Osteoblast (primary cell): ENCODE results near the gene CP. TPM values are rescaled to one million over a fixed set of nuclear protein-coding genes. Genes with fewer than 3 reads are reported as not detected.

ENCODE experiments used
- DNase-seq: peaks from one replicate; pipeline ENCODE4 v3.0.0; 2011; ENCODE audit warnings: low spot score, mixed read lengths; ENCODE audit not compliant: insufficient read length; ENCODE audit errors: missing footprints
- H2AFZ ChIP-seq: 2 replicates; pipeline ENCODE4 v1.6.0; 2011; ENCODE audit warnings: mild to moderate bottlenecking, low read length
- H3K27ac ChIP-seq: 2 replicates; pipeline ENCODE4 v1.5.1; 2011; ENCODE audit warnings: mild to moderate bottlenecking, low read depth, low read length, moderate library complexity
- H3K27me3 ChIP-seq: 2 replicates; pipeline ENCODE4 v1.6.0; 2012; ENCODE audit warnings: mild to moderate bottlenecking, control low read depth, inconsistent platforms, low read length, moderate library complexity; ENCODE audit not compliant: insufficient read depth
- H3K36me3 ChIP-seq: 2 replicates; pipeline ENCODE4 v1.5.1; 2011; ENCODE audit warnings: mild to moderate bottlenecking, low read length, control low read depth, moderate library complexity; ENCODE audit not compliant: insufficient read depth
- H3K4me1 ChIP-seq: 2 replicates; pipeline ENCODE4 v1.5.1; 2011; ENCODE audit warnings: mild to moderate bottlenecking, low read length, control low read depth, moderate library complexity; ENCODE audit not compliant: insufficient read depth
- H3K4me2 ChIP-seq: 2 replicates; pipeline ENCODE4 v1.6.0; 2011; ENCODE audit warnings: mild to moderate bottlenecking, low read length; ENCODE audit not compliant: insufficient read depth
- H3K4me3 ChIP-seq: fragments of 200-600 bp; sonication (generic); 3 replicates; pipeline ENCODE4 v1.5.1; 2012; ENCODE audit warnings: mild to moderate bottlenecking, low read length, inconsistent platforms; ENCODE audit not compliant: insufficient read depth
- H3K79me2 ChIP-seq: 2 replicates; pipeline ENCODE4 v1.6.0; 2012; ENCODE audit warnings: mild to moderate bottlenecking, low read length, control low read depth, inconsistent platforms; ENCODE audit not compliant: insufficient read depth
- H3K9me3 ChIP-seq: 2 replicates; pipeline ENCODE4 v1.5.1; 2011; ENCODE audit warnings: low read depth, low read length, control low read depth
- H4K20me1 ChIP-seq: 2 replicates; pipeline ENCODE4 v1.6.0; 2012; ENCODE audit warnings: mild to moderate bottlenecking, low read length, control low read depth; ENCODE audit not compliant: insufficient read depth
- total RNA-seq: library from RNA; depleted of rRNA; stranded (reverse); fragments of >200 nt; gene quantifications from 2 replicates; pipeline ENCODE4 v1.2.3, GENCODE V29; 2012
- TF ChIP-seq, protein P1 (sequence below): IDR thresholded peaks from 2 replicates; pipeline ENCODE4 v1.5.1; 2011; ENCODE audit warnings: mild to moderate bottlenecking, low read depth, low read length, moderate library complexity; ENCODE audit errors: extremely low read depth

The CP gene
- total RNA-seq, 1 donor = 1.4 TPM

DNA sequence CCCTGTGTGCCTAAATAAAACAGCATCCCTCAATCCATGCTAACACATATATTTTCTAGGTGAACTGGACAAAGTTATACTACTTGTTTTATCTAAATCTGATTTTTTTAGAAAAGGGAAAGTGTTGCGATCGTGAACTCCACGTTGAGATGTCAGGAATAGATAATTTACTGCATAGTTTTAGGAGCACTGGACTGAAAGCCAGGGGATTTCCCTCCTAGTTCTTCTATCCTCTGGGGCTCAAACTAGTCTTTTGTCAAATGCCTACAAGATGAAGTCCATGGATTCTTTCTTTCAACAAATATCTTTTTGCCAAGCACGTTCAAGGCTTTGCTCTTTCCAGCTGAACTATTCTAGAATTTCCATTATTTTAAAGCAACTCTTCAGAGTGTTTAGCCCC, 92.8 kb downstream of the CP start:
- TF ChIP-seq, protein P1, sequence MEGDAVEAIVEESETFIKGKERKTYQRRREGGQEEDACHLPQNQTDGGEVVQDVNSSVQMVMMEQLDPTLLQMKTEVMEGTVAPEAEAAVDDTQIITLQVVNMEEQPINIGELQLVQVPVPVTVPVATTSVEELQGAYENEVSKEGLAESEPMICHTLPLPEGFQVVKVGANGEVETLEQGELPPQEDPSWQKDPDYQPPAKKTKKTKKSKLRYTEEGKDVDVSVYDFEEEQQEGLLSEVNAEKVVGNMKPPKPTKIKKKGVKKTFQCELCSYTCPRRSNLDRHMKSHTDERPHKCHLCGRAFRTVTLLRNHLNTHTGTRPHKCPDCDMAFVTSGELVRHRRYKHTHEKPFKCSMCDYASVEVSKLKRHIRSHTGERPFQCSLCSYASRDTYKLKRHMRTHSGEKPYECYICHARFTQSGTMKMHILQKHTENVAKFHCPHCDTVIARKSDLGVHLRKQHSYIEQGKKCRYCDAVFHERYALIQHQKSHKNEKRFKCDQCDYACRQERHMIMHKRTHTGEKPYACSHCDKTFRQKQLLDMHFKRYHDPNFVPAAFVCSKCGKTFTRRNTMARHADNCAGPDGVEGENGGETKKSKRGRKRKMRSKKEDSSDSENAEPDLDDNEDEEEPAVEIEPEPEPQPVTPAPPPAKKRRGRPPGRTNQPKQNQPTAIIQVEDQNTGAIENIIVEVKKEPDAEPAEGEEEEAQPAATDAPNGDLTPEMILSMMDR = no peak
- no peaks in the 10 kb centered on the region for H3K27me3 ChIP-seq
- peak overlapping the region; percentile 95 for H2AFZ ChIP-seq
- H3K27ac ChIP-seq = peak overlapping the region; percentile 77
- no peaks in the 10 kb centered on the region for H4K20me1 ChIP-seq
- peak overlapping the region; percentile 88 for H3K4me2 ChIP-seq
- peak overlapping the region; percentile 87 for H3K4me3 ChIP-seq
- H3K36me3 ChIP-seq = no peaks in the 10 kb centered on the region
- DNase-seq = peak; percentile 77
- no peaks in the 10 kb centered on the region for H3K9me3 ChIP-seq
- H3K79me2 ChIP-seq = peaks cover 45% of the 10 kb centered on the region
- H3K4me1 ChIP-seq = peaks cover 13% of the 10 kb centered on the region

DNA sequence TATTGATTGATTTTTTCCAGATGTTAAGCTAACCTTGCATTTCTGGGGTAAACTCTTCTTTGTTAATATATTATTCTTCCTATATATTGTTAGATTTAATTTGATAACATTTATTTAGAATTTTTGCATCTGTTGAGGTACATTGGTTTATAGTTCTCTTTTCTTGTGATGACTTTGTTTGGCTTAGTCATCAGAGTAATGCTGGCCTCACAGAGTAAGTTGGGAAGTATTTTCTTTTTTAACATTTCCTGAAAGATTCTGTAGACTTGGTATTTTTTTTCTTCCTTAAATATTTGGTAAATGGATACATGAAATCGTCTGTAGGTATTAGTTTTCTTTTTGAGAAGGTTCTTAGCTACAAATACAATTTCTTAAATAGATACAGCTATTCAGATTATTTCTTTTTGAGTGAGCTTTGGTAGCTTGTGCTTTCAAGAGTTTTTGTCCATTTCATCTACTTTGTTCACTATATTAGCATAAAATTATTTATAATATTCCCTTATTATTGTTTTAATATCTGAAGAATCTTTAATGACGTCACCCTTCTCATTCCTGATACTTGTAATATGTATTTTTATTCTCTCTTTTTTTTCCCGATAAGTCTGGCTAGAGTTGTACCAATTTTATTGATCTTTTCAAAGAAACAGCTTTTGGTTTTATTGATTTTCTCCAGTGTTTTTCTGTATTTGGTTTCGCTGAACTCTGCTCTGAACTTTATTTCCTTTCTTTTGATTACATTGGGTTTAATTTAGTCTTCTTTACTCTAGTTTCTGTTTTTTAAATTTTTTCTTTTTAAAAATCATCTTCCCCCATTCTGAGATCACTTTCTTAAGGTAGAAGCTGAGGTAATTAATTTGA, 98.7 kb downstream of the CP start:
- Histone ChIP-seq H3K9me3 (no peaks in the 10 kb centered on the region), H3K36me3 (no peaks in the 10 kb centered on the region), H4K20me1 (no peaks in the 10 kb centered on the region), H3K27me3 (no peaks in the 10 kb centered on the region), H3K4me1 (no peaks in the 10 kb centered on the region), H3K79me2 (no peaks in the 10 kb centered on the region), H3K27ac (no peak overlapping the region), H3K4me3 (no peak overlapping the region), H3K4me2 (no peak overlapping the region), H2AFZ (no peak overlapping the region)
- TF ChIP-seq, protein P1 = no peak
- no peak for DNase-seq

Other genes with a start within 250 kb of the CP start
- gene GYG1, start 230.3 kb downstream of the CP start, total RNA-seq = 42.3 and 54.8 TPM in 2 replicates
- 40.7 and 42.0 TPM in 2 replicates for gene HLTF, start 135.3 kb downstream of the CP start, total RNA-seq
- 38.4 and 49.8 TPM in 2 replicates for gene HPS3, start 92.2 kb downstream of the CP start, total RNA-seq
- gene TM4SF18, start 111.8 kb upstream of the CP start, total RNA-seq = 0.29 TPM in 1 of 2 replicates, not detected in the other
- 209 and 210 TPM in 2 replicates for gene TM4SF1, start 155.8 kb upstream of the CP start, total RNA-seq